Embryonic facial prominence (tissue), 1 donor: Measurements from ENCODE around the gene CALN1.

Experiments
- DNase-seq: peaks from one replicate; pipeline ENCODE4 v3.0.0-alpha.2; 2016; ENCODE audit errors: extremely low spot score

The CALN1 gene

DNA sequence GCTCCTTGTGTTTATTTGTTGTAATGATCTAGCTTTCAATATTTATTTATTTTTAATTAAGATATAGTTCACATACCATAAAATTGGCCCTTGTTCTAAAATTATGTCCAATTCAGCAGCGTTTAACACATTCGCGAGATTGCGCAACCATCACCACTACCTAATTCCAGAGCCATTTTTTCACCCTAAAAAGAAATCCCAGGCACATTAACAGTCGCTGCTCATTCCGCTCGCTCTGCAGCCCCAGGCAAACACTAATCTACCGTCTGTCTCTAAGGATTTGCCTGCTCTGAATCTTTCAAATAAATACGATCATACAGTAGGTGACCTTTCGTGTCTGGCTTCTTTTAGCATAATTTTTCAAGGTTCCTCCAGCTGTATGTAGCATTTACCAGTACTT lies 616.7 kb downstream of the CALN1 start:
- no peak for DNase-seq

DNA sequence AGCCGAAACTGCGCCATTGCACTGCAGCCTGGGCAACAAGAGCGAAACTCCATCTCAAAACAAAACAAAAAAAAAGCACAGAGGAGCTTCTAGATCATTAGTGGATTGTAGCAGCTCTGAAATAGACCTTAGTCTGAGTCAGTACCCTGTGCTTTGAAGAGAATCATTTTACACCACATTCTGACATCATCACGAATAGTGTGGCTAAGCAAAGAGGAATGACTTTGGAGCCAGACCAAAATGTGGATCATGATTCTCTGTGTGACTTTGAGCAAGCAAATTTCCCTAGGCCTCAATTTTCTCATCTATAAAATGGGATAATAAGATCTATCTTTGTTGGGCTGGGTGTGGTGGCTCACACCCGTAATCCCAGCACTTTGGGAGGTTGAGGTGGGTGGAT lies 618.9 kb downstream of the CALN1 start:
- DNase-seq: no peak

DNA sequence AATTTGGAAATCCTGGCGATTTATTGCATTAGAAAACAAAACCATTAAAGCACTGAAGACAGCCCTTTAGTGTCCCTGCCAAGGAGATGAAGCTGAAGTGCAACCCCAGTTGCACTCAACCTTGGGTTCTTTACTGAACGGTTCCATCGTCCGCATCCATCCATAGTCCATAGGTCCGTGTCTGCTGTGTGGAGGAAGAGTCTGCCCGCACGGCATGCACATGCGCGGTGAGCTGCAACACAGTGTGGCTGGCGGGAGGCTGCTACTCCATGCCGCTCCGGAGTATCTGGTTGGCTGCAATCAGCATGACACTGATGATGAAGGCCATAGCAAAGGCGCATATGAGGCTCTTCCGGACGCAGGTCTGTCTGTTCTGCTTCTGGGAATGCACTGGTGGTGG lies 624.6 kb downstream of the CALN1 start:
- DNase-seq: no peak

DNA sequence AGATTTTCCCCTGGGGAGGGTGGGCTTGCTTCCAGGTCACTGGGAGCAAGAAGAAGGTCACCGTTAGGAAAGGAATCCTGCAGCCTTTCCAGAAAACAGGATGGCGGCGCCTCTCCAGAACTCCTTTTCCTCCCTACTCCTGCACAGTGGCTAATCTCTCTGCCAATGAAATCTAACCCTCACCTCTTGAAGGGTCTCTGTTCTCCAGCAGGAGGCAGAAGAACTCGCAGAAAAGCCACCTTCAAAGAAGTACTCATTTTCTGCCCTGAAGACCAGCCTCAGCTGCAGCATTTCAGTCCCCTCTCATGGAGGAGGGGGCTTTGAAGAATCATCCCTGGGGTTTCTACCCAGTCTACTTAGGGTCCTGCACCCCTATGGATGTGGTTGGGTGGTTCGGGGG lies 626.9 kb downstream of the CALN1 start:
- no peak for DNase-seq

DNA sequence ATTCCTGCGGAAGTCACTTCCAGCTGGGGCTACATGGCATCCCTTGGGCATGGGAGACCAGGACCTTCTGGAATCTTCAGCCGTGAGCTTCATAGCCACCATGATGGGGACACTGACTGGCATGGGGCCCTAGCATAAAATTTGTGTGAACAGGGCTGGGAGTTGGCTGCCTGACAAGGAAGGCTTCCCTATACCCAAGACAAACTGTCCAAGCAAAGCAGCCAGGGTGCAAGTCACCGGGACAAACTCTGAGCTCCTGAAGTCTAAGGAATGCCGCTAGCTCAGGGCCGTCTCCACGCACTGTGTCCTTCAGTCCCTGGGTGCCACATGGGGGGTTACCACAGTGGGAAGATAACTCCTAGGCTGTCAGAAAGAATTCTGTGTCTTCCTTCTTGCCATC lies 627.4 kb downstream of the CALN1 start:
- DNase-seq: no peak

DNA sequence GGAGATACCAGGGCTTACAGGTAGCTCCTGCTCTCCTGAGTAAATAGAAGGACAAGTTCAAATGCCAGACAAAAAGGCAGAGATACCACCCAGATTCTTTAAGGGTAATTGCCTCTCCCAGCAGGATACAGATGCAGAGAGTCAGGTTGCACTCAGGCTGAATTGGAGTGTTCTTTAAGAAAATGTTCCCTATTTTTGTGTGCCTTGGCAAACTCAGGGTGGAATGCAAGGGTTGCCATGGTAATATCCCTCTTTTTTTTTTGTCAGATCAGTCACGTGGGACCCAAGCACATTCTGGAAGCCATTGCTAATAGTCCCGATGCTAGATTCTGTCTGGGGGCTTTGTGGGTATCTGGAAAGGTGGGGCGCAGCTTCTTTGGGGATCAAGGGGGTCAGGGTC lies 628.0 kb downstream of the CALN1 start:
- DNase-seq: peak; percentile 30

DNA sequence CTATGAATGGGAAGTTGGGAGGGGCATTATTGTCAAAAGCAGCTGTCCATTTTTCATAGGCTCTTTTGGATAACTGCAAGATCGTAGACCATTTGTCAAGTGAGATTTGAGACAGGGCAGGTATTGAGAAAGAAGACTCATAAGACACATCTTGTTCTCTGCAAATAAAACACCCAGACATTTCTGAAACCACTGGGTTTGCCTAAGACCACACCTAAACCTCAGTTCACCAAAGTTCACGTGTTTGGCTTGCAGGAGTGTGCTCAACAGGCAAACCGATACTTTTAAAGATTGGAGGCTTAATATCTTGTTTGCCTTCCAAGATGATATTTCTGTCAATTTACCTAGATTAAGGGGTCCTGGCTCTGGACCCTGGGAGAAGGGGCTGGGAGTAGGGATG lies 628.4 kb downstream of the CALN1 start:
- no peak for DNase-seq

DNA sequence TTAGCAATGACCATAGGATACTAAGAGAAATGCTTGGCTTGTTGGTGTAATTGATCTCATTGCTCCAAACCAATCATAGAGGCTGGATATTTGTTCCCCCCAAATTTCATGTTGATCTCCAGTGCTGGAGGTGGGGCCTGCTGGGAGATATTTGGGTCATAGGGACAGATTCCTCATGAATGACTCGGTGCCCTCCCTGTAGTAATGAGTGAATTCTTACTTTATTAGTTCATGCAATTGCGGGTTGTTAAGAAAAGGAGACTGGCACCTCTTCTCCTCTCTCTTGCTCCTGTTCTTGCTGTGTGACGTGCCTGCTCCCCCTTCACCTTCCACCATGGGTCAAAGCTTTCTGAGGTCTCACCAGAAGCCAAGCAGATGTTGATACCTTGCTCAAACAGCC lies 630.1 kb downstream of the CALN1 start:
- DNase-seq: no peak

DNA sequence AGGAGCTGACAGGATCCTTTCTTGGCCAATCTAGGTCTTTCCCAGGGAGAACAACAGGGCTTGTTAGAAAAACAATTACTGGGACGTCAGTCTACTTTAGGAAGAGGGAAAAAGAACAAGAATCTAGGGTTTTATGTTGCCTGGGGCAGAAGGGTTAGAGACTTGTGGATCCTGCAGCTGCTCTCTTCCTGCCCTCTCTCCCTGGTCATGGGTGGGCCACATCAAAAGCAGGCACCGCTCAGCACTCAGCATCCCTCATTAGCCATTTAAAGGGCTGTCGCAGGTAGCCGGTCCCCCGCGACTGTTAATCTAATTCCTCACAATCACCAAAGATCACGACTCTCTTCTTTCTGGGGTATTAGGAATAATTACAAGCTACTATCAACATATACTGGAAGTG lies 631.9 kb downstream of the CALN1 start:
- no peak for DNase-seq

DNA sequence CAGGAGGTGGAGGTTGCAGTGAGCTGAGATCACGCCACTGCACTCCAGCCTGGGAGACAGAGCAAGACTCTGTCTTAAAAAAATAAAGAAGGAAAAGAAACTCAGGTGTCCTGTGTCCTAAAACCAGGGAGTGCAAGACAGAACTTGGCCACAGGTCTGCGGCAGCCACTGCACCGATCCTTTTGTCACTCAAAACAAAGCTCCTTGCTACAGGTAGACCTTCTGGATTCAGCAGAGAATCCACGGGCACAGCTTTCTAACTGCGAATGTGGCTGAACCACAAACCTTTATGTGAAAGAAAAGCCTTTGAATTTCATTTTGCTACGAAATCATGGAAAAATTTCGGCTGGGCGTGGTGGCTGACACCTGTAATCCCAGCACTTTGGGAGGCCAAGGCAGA lies 634.9 kb downstream of the CALN1 start:
- DNase-seq: no peak

DNA sequence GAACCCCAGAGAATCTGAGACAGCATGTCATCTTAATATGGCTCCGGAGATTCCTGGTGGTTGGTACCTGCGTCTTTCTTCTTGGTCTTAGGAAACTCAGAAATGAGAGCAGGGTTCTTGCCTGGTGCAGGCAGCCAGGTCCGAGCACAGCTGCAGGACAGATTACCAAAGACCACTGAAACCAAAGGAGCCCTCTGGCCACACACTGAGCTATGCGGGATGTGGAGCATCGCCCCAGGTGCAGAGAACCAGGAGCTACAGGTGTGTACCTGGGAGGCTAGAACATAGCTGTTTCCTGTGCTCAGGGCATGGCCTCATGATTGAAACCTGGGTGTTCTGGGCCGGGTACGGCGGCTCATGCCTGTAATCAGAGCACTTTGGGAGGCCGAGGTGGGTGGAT lies 635.4 kb downstream of the CALN1 start:
- no peak for DNase-seq

DNA sequence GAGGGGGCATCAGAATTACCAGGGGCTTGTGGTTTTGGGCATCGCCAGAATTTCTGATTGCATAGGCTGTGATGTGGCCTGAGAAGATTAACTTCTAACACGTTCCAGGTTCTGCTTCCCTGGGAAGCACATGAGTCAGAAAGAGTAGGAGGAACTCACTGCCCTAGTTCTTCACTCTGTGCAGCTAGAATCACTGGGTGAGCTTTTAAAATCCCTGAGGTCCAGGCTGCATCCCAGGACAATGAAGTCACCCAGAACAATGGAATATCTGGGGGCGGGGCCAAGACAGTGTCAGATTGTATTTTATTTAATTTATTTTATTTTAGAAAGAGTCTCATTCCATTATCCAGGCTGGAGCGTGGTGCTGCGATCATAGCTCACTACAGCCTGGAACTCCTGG lies 636.5 kb downstream of the CALN1 start:
- no peak for DNase-seq

DNA sequence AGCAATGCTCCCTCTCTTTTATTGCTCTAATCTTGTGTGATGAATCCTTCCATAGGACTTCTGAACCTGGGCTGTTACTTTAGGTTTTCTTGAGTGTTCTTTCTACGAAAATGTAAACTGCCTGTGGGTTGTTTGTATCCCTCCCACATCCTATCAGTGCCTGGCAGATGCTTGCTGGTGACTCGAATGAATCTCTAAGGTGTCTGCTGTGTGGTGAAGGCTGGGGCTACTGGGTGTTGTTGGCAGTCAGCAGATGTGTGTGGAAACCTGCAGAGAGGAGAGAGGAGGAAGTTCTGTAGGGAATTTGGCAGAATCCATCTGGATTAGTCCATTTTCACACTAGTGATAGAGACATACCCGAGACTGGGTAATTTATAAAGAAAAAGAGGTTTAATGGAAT lies 639.4 kb downstream of the CALN1 start:
- no peak for DNase-seq

DNA sequence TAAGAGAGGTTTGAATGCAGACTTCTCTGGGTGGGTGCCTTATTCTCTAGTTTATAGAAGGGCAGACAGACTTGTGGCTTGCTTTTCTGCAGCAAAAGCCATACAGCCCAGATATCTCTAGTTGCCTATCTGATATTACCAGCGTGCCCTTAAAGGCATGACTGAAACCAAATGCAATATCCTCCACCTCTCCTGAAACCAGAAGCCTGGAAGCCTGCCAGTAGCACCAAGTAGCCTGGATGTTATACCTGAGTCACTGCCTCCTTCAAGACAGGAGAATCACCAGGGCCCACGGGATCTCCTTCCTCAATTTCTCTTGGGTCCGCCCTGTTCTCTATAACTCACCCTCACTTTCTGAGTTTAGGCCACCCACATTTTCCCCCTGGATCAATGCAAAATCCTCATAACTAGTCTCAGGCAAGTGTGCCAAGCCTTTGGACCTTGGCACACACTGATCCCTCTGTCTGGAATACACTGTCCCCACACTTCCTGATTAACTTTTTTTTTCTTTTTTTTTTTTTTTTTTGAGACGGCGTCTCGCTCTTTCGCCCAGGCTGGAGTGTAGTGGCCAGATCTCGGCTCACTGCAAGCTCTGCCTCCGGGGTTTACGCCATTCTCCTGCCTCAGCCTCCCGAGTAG lies 641.8 kb downstream of the CALN1 start:
- no peak for DNase-seq

DNA sequence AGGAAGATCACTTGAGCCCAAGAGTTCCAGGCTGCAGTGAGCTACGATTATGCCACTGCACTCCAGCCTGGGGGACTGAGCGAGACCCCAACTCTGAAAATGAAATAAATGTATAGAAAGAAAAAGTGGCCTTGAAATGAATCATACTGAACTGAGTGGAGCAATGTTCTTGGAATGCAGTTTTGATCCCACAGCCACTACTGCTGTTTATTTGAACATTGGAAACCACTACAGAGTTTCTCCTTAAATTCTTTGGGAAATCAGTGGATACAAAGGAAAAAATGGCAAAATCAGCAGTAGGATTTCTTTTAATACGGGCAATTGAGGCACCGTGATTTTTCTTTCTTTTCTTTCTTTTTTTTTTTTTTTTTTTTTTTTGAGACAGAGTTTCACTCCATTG lies 642.8 kb downstream of the CALN1 start:
- no peak for DNase-seq

DNA sequence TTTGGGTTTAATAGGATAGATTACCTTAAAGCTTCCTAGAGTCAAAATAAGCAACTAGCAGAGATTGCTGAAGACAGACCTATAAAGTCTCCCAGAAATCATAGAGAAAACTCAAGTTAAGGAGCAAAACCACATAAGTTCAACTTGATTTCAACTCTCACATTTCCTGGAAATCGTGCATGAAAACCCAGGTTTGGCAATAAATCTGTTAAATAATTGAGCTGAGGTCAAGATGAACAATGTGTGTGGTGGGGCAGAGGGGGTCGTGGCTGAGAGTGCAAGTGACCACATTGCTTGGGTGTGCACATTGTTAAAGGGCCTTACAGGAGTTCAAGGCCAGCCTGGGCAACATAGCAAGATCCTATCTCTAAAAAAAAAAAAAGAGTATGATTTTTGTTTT lies 643.7 kb downstream of the CALN1 start:
- DNase-seq: no peak

DNA sequence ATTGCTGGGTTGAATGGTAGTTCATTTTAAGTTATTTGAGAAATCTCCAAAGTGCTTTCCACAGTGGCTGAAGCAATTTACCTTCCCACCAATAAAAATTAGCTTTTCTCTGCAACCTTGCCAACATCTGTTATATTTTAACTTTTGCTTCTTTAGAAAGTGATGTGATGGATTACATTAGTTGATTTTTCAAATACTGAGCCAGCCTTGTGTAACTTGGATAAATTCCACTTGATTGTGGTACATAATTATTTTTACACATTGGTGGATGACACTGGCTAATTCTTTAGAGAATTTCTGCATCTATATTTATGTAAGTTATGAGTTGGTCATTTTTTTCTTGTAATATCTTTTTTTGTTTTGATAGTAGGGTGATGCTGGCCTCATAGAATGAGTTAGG lies 646.1 kb downstream of the CALN1 start:
- DNase-seq: no peak

DNA sequence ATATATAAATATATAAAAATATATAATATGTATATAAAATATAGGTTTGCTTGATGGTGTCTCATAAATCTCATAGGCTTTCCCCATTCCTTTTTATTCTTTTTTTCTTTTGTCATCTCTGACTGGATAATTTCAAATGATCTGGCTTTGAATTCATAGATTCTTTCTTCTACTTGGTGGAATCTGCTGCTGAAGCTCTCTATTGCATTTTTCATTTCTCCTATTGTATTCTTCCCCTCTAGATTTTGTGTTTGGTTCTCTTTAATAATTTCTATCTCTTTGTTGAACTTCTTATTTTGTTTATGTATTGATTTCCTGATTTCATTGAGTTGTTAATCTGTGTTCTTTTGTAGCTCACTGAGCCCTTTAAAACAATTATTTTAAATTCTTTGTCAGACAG lies 650.8 kb downstream of the CALN1 start:
- no peak for DNase-seq

DNA sequence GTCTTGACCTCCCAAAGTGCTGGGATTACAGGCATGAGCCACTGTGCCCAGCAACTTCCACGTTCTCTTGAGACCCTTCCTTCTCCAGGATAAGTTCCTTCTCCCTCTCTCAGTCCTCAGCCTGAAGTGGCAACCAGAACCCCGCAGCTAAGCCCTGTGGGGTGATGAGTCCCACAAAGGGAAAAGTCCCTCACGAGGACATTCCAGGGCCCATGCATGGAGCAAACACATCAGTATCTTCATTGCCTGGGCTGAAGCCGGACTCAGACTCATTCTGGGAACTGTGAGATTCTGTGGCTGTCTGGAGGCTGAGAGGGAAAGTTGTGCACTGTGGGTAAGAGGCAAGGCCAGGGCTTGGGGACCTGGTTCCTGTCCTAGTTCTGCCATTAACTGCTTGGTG lies 657.3 kb downstream of the CALN1 start:
- DNase-seq: no peak

DNA sequence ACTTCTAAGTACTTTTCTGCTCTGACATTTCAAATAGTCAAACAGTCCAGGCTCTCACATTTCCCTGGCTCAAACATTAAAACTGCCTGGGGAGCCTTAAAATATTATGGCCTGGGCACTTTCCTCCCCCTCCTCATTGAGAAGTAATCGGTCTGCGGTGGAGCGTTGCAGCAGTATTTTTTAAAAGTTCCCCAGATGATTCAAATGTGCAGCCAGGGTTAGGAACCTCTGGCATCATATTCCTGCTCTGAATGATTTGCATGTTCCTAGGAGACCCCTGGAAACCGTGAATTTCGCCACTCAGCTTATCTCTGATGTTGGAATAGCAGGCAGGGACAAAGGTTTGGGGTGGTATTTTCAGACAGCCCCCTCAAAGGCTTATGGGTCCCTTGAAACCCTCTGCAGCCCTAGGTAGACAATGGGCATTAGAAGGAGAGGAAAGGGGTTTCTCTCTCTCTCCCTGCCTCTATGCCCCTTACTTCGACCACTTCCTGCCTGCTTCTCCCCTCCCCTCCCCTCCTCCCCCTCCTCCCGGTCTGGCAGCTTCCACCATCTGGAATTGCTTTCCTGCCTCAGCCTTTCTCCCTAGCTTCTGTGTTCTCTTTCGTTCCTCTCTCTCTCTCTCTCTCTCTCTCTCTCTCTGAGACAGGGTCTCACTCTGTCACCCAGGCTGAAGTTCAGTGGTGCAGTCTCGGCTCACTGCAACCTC lies 658.0 kb downstream of the CALN1 start:
- DNase-seq: no peak

DNA sequence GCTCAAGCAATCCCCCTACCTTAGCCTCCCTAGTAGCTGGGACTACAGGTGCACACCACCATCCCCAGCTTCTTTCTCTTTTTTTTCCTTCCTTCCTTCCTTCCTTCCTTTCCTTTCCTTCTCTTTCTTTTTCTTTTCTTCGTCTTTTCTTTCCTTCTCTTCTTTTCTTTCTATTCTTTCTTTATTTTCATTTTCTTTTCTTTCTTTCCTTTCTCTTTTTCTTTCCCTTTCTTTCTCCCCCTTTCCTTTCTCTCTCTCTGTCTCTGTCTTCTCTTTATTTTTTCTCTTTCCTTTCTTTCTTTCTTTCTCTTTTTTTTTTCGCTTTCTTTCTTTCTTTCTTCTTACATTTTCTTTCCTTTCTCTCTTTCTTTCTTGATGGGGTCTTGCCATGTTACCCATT lies 658.9 kb downstream of the CALN1 start:
- DNase-seq: no peak

DNA sequence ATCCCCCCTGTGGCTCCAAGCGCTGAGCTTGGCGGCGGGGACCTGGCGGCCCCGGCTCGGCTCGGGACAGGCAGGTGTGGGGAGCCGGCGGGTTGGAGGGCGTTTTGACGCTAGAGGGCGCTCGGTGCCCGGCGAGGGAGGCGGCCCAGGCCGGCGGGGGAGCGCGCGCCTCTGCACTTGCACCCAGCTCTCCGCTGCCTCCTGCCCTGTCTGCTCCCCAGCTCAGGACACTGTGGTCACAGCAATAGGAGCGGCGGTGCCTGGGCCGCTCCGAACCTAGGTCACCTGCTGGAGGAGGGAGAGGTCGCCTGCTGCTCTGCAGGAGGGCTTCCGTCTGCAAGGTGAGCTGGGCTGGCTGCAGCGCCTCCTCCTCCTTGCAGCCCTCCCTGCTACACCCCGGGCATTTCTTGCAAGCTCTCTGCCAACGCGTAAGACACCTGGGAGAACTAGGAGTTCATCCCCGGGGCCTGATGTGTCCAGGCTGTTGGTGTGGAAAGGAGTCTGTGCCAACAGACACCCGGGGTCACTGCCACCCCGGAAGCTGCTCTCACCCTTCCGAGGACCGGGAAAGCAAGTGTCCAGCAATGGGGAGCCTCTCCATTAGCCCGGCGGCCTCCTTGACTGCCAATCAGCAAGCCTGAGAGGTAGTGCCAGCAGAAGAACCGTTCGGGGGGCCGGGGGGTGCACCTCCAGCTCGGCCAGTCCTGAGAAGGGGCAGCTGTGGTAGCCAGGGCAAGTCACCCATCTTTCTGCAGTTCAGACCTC lies 659.8 kb downstream of the CALN1 start:
- no peak for DNase-seq

DNA sequence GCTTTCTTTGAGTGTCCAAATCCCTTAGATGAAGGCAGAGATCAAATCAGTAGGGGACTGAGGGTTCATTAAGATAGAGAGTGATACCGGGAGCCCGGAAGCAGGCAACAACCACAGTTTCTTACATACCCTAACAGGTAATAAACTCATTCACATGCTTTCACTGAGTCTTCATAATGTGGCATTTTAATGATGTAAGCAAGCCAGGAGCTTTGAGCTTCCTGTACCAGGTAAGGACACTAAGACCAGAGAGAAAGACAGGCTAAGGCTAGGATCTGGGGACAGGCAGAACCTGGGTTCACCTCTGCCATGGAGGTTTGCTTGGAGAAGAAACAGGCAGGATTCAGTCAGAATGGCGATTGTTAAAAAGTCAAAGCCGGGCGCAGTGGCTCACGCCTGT lies 661.8 kb downstream of the CALN1 start:
- DNase-seq: no peak
